Liver (tissue), 9 donors: ENCODE results near the gene ACTR6. TPM values are rescaled to one million over a fixed set of nuclear protein-coding genes. Genes with fewer than 3 reads are reported as not detected.

Experiments
- DNase-seq: peaks from one replicate; pipeline ENCODE4 v3.0.0-alpha.2; 2017; ENCODE audit warnings: low spot score
- H3K27ac ChIP-seq, 2 donors: one replicate each; pipeline ENCODE4 v1.7.0; 2013; ENCODE audit warnings: inconsistent platforms in 2 of 2, low read length in 2 of 2, control low read depth in 1 of 2, low read depth in 1 of 2, mild to moderate bottlenecking in 1 of 2
- H3K27me3 ChIP-seq, 4 donors: one replicate each; pipeline versions ENCODE4 v1.6.1 to v1.7.0; 2013; ENCODE audit warnings: low read length in 3 of 4, inconsistent platforms in 1 of 4, mild to moderate bottlenecking in 1 of 4, moderate library complexity in 1 of 4; ENCODE audit not compliant: control insufficient read depth in 4 of 4, insufficient read depth in 4 of 4
- H3K36me3 ChIP-seq, 4 donors: one replicate each; pipeline versions ENCODE4 v1.6.1 to v1.7.0; 2013; ENCODE audit warnings: low read length in 3 of 4, mild to moderate bottlenecking in 3 of 4, low read depth in 1 of 4, moderate library complexity in 1 of 4; ENCODE audit not compliant: control insufficient read depth in 4 of 4, insufficient read depth in 3 of 4
- H3K4me1 ChIP-seq, 4 donors: one replicate each; pipeline versions ENCODE4 v1.6.1 to v1.7.0; 2013; ENCODE audit warnings: low read length in 3 of 4, mild to moderate bottlenecking in 3 of 4, moderate library complexity in 1 of 4; ENCODE audit not compliant: control insufficient read depth in 4 of 4, insufficient read depth in 4 of 4
- H3K4me3 ChIP-seq, 3 donors: one replicate each; pipeline versions ENCODE4 v1.6.1 to v1.7.0; 2013; ENCODE audit warnings: low read length in 3 of 3, control low read depth in 1 of 3, low read depth in 1 of 3, mild to moderate bottlenecking in 1 of 3
- H3K9ac ChIP-seq, 2 donors: one replicate each; pipeline ENCODE4 v1.7.0; 2013; ENCODE audit warnings: low read length in 2 of 2, mild to moderate bottlenecking in 2 of 2, moderate library complexity in 2 of 2, control low read depth in 1 of 2, low read depth in 1 of 2
- H3K9me3 ChIP-seq, 4 donors: one replicate each; pipeline versions ENCODE4 v1.6.1 to v1.7.0; 2013; ENCODE audit warnings: low read length in 3 of 4; ENCODE audit not compliant: control insufficient read depth in 4 of 4
- ATF3 ChIP-seq: IDR thresholded peaks from 2 replicates; pipeline ENCODE4 v1.6.1; 2016; ENCODE audit warnings: antibody characterized with exemption
- CTCF ChIP-seq: fragments of 150-350 bp; IDR thresholded peaks from 2 replicates; pipeline ENCODE4 v1.5.1; 2017; ENCODE audit warnings: improper control_type of control experiment, low read depth, low read length; ENCODE audit not compliant: missing input control
- EGR1 ChIP-seq, 2 donors: IDR thresholded peaks; 2 replicates each; pipeline ENCODE4 v1.6.1; 2016 to 2018; ENCODE audit warnings: antibody characterized with exemption in 2 of 2, low read depth in 2 of 2
- FOXA1 ChIP-seq: IDR thresholded peaks from 2 replicates; pipeline ENCODE4 v1.6.1; 2016; ENCODE audit warnings: antibody characterized with exemption
- FOXA2 ChIP-seq: IDR thresholded peaks from 2 replicates; pipeline ENCODE4 v1.6.1; 2016; ENCODE audit warnings: antibody characterized with exemption
- GABPA ChIP-seq, 2 donors: IDR thresholded peaks in 1 of 2; conservative IDR thresholded peaks in 1 of 2; 2 replicates each; pipeline ENCODE4 v1.6.1; 2016; ENCODE audit warnings: antibody characterized with exemption in 2 of 2, mild to moderate bottlenecking in 1 of 2, moderate library complexity in 1 of 2
- HNF4A ChIP-seq, 2 donors: conservative IDR thresholded peaks; 2 replicates each; pipeline ENCODE4 v1.6.1; 2016; ENCODE audit warnings: antibody characterized with exemption in 2 of 2, mild to moderate bottlenecking in 2 of 2
- HNF4G ChIP-seq: IDR thresholded peaks from 2 replicates; pipeline ENCODE4 v1.6.1; 2016; ENCODE audit warnings: antibody characterized with exemption
- JUND ChIP-seq, 2 donors: IDR thresholded peaks; 2 replicates each; pipeline ENCODE4 v1.6.1; 2016; ENCODE audit warnings: antibody characterized with exemption in 2 of 2
- MAX ChIP-seq: IDR thresholded peaks from 2 replicates; pipeline ENCODE4 v1.6.1; 2016; ENCODE audit warnings: antibody characterized with exemption
- NR2F2 ChIP-seq: IDR thresholded peaks from 2 replicates; pipeline ENCODE4 v1.6.1; 2016; ENCODE audit warnings: antibody characterized with exemption
- RAD21 ChIP-seq, 2 donors: IDR thresholded peaks; 2 replicates each; pipeline ENCODE4 v1.6.1; 2016; ENCODE audit warnings: antibody characterized with exemption in 2 of 2, mild to moderate bottlenecking in 2 of 2
- REST ChIP-seq: IDR thresholded peaks from 2 replicates; pipeline ENCODE4 v1.6.1; 2016; ENCODE audit warnings: antibody characterized with exemption, mild to moderate bottlenecking
- RXRA ChIP-seq, 2 donors: IDR thresholded peaks; 2 replicates each; pipeline ENCODE4 v1.6.1; 2017 to 2018; ENCODE audit warnings: antibody characterized with exemption in 2 of 2, mild to moderate bottlenecking in 1 of 2
- SP1 ChIP-seq: IDR thresholded peaks from 2 replicates; pipeline ENCODE4 v1.6.1; 2018; ENCODE audit warnings: antibody characterized with exemption, mild to moderate bottlenecking
- TAF1 ChIP-seq: conservative IDR thresholded peaks from 2 replicates; pipeline ENCODE4 v1.6.1; 2016; ENCODE audit warnings: antibody characterized with exemption, mild to moderate bottlenecking
- ZBTB33 ChIP-seq: IDR thresholded peaks from 2 replicates; pipeline ENCODE4 v1.6.1; 2016; ENCODE audit warnings: antibody characterized with exemption
- WGBS: extraction: QIAGEN DNeasy Blood & Tissue Kit; methylation state at CpG from one replicate; pipeline ENCODE4 v1.1.7; 2013; 5-methylcytosine and 5-hydroxymethylcytosine counted together
- polyA plus RNA-seq, 2 donors: library from polyadenylated mRNA; stranded (reverse) in 1 of 2; unstranded in 1 of 2; fragments of 200-250 nt in 1 of 2; fragments of >200 nt in 1 of 2; fragmentation: Nextera tagmentation in 1 of 2; extraction: Ambion mirVana in 1 of 2; gene quantifications; one replicate each; pipeline versions ENCODE4 v1.2.1 to v1.2.3, GENCODE V29; 2013 to 2015
- total RNA-seq, 2 donors: library from RNA; depleted of rRNA; stranded (reverse); fragments of >200 nt; gene quantifications; one replicate each; pipeline ENCODE4 v1.2.3, GENCODE V29; 2014
- donor health status: healthy.
- donor health status: healthy.
- donor health status: healthy.
- donor health status: healthy.
- donor health status: healthy.

Gene ACTR6
- total and polyA plus RNA-seq, 4 donors, result 6.9 to 9.7 (median 8.7) TPM

- TF ChIP-seq REST (no peak), FOXA2 (peak; percentile 63), RXRA (IDR thresholded peaks at IDR 0.05) (peak; percentile 20 to 78), HNF4G (peak; percentile 38)
Observed at GRCh38 chr12:100213016-100213891, 12.6 kb downstream of the ACTR6 start (continued).

GRCh38 chr12:100214518-100214917, 13.9 kb downstream of the ACTR6 start:
- no peak for DNase-seq
- H3K27ac ChIP-seq, result peak overlapping the region in 1 of 2 donors; percentile 28
- 62% methylated on average over 2 of the region's 2 CpGs for WGBS
- H3K9ac ChIP-seq, result no peak overlapping the region
- TF ChIP-seq RXRA (IDR thresholded peaks at IDR 0.05), result no peak
- peak in 1 of 2 donors; percentile 4 for TF ChIP-seq HNF4A (conservative IDR thresholded peaks at IDR 0.05)
- TF ChIP-seq GABPA (IDR thresholded peaks at IDR 0.05 in 1 of 2, conservative IDR thresholded peaks at IDR 0.05 in 1 of 2), result no peak
- H3K4me3 ChIP-seq, result no peak overlapping the region
- no peaks in the 10 kb centered on the region for H3K9me3 ChIP-seq
- H3K36me3 ChIP-seq, result peaks cover 5 to 12% (median 8%) of the 10 kb centered on the region in 4 donors
- peaks cover 6 to 42% (median 37%) of the 10 kb centered on the region in 4 donors for H3K4me1 ChIP-seq
- no peaks in the 10 kb centered on the region for H3K27me3 ChIP-seq

GRCh38 chr12:100215209-100215608, 14.6 kb downstream of the ACTR6 start:
- Histone ChIP-seq H3K4me1 (peaks cover 6 to 44% (median 38%) of the 10 kb centered on the region in 4 donors), H3K27ac (peak overlapping the region; percentile 28 to 33), H3K36me3 (peaks cover 4 to 14% (median 6%) of the 10 kb centered on the region in 4 donors), H3K9me3 (no peaks in the 10 kb centered on the region), H3K9ac (peak overlapping the region in 1 of 2 donors; percentile 61), H3K27me3 (no peaks in the 10 kb centered on the region), H3K4me3 (peak overlapping the region in 2 of 3 donors; percentile 23 to 27)
- WGBS, result 28% methylated on average over 1 of the region's 1 CpG
- no peak for DNase-seq
- TF ChIP-seq TAF1, result no peak
- peak; percentile 12 for TF ChIP-seq MAX
- no peak for TF ChIP-seq SP1
- no peak for TF ChIP-seq EGR1 (IDR thresholded peaks at IDR 0.05; ENCODE audit: low read depth in 2 of 2)
- TF ChIP-seq GABPA (IDR thresholded peaks at IDR 0.05 in 1 of 2, conservative IDR thresholded peaks at IDR 0.05 in 1 of 2), result no peak
- TF ChIP-seq CTCF, result no peak
- TF ChIP-seq FOXA2, result no peak
- TF ChIP-seq HNF4A (conservative IDR thresholded peaks at IDR 0.05), result peak; percentile 28 to 45
- no peak for TF ChIP-seq HNF4G
- TF ChIP-seq RAD21 (IDR thresholded peaks at IDR 0.05), result no peak
- TF ChIP-seq FOXA1, result no peak
- no peak for TF ChIP-seq JUND (IDR thresholded peaks at IDR 0.05)
- TF ChIP-seq NR2F2, result no peak
- TF ChIP-seq ATF3, result no peak
- no peak for TF ChIP-seq ZBTB33
- no peak for TF ChIP-seq REST
- TF ChIP-seq RXRA (IDR thresholded peaks at IDR 0.05), result peak in 1 of 2 donors; percentile 32
